Common myeloid progenitor, CD34-positive (primary cell): ENCODE results near the gene ARHGAP22.

Source experiments
- CTCF ChIA-PET: fragments of 350-600 bp; sonication (Branson Sonifier 250); formaldehyde crosslinking; loops from one replicate; lab custom pipeline; 2021; ENCODE audit warnings: antibody characterized with exemption; lab: Charles Lee
- POLR2A ChIA-PET: fragments of 350-600 bp; sonication (Branson Sonifier 250); formaldehyde crosslinking; loops from one replicate; lab custom pipeline; 2021; ENCODE audit warnings: antibody characterized with exemption; lab: Charles Lee
- DNase-seq, 3 donors: peaks; one replicate each; pipeline versions ENCODE4 v3.0.0 to v3.0.0-alpha.2; 2013
- H3K27ac ChIP-seq, 2 experiments: 1 replicate in 1 of 2; 2 replicates in 1 of 2; pipeline ENCODE4 v1.7.0; 2013; ENCODE audit warnings: inconsistent platforms in 2 of 2, low read length in 2 of 2, mild to moderate bottlenecking in 2 of 2, low read depth in 1 of 2, moderate library complexity in 1 of 2; ENCODE audit not compliant: severe bottlenecking in 2 of 2, insufficient read depth in 1 of 2, poor library complexity in 1 of 2
- H3K27me3 ChIP-seq, 5 experiments: replicated peaks in 2 of 5; 1 replicate in 3 of 5; 2 replicates in 2 of 5; pipeline versions ENCODE4 v1.6.1 to v1.7.0; 2013; ENCODE audit warnings: low read length in 4 of 5, mild to moderate bottlenecking in 2 of 5, moderate library complexity in 2 of 5, inconsistent platforms in 1 of 5; ENCODE audit not compliant: insufficient read depth in 5 of 5, control insufficient read depth in 4 of 5
- H3K36me3 ChIP-seq, 4 experiments: 1 replicate in 2 of 4; 2 replicates in 2 of 4; pipeline versions ENCODE4 v1.6.1 to v1.7.0; 2013; ENCODE audit warnings: low read length in 3 of 4, control low read depth in 1 of 4, mild to moderate bottlenecking in 1 of 4; ENCODE audit not compliant: control insufficient read depth in 4 of 4, insufficient read depth in 4 of 4
- H3K4me1 ChIP-seq, 4 experiments: 1 replicate in 3 of 4; 2 replicates in 1 of 4; pipeline versions ENCODE4 v1.6.1 to v1.7.1; 2013; ENCODE audit warnings: low read length in 3 of 4, mild to moderate bottlenecking in 3 of 4, control low read depth in 1 of 4, inconsistent platforms in 1 of 4, moderate library complexity in 1 of 4; ENCODE audit not compliant: control insufficient read depth in 4 of 4, insufficient read depth in 4 of 4; ENCODE audit errors: control extremely low read depth in 1 of 4
- H3K4me3 ChIP-seq, 7 experiments: 1 replicate in 4 of 7; 2 replicates in 3 of 7; pipeline versions ENCODE4 v1.5.1 to v1.7.0; 2013; ENCODE audit warnings: mild to moderate bottlenecking in 7 of 7, low read length in 6 of 7, moderate library complexity in 6 of 7, inconsistent platforms in 2 of 7, low read depth in 2 of 7, control low read depth in 1 of 7; ENCODE audit not compliant: insufficient read depth in 4 of 7, control insufficient read depth in 1 of 7; ENCODE audit errors: extremely low read depth in 1 of 7
- H3K9me3 ChIP-seq, 5 experiments: 1 replicate in 4 of 5; 2 replicates in 1 of 5; pipeline versions ENCODE4 v1.6.1 to v1.7.1; 2013; ENCODE audit warnings: low read length in 4 of 5, mild to moderate bottlenecking in 2 of 5, inconsistent platforms in 1 of 5, low read depth in 1 of 5, moderate library complexity in 1 of 5; ENCODE audit not compliant: control insufficient read depth in 4 of 5, insufficient read depth in 2 of 5; ENCODE audit errors: control extremely low read depth in 1 of 5
- WGBS: methylation state at CpG from one replicate; pipeline ENCODE4 v1.1.5; 2013; ENCODE audit not compliant: insufficient coverage; 5-methylcytosine and 5-hydroxymethylcytosine counted together

The ARHGAP22 gene

GRCh38 chr10:48464871-48465736 lies 139.8 kb downstream of the ARHGAP22 start:
- ChIA-PET CTCF (interaction anchor here (0.7 to 12.0 kb wide), 8 partner anchors 9 to 102 kb away, joined by 3 to 158 read pairs (median 5); no protein-coding TSS in a partner anchor), POLR2A (no interaction called here)
- no peaks in the 10 kb centered on the region for H3K27me3 ChIP-seq
- 32% methylated on average over 22 of the region's 27 CpGs for WGBS
- peaks cover 0 to 2% (median 0%) of the 10 kb centered on the region in 5 experiments for H3K9me3 ChIP-seq
- peaks cover 0 to 26% (median 10%) of the 10 kb centered on the region in 4 experiments for H3K36me3 ChIP-seq
- no peak overlapping the region for H3K4me3 ChIP-seq
- DNase-seq = peak in 2 of 3 donors; percentile 33 to 55
- peak overlapping the region; percentile 65 to 84 for H3K27ac ChIP-seq
- H3K4me1 ChIP-seq = peaks cover 2 to 95% (median 81%) of the 10 kb centered on the region in 4 experiments

GRCh38 chr10:48464121-48464870 lies 140.6 kb downstream of the ARHGAP22 start:
- CTCF ChIA-PET = interaction anchor here (0.7 to 12.0 kb wide), 18 partner anchors 9 to 192 kb away, joined by 3 to 158 read pairs (median 6); no protein-coding TSS in a partner anchor
- no peaks in the 10 kb centered on the region for H3K27me3 ChIP-seq
- no peak for DNase-seq
- H3K9me3 ChIP-seq = peaks cover 0 to 4% (median 0%) of the 10 kb centered on the region in 5 experiments
- H3K4me3 ChIP-seq = no peak overlapping the region
- H3K27ac ChIP-seq = peak overlapping the region; percentile 65 to 84
- POLR2A ChIA-PET = no interaction called here
- WGBS = 82% methylated on average over 9 of the region's 9 CpGs
- peaks cover 0 to 34% (median 13%) of the 10 kb centered on the region in 4 experiments for H3K36me3 ChIP-seq
- H3K4me1 ChIP-seq = peaks cover under 1 to 95% (median 81%) of the 10 kb centered on the region in 4 experiments

- WGBS = 38% methylated on average over 8 of the region's 8 CpGs
- DNase-seq = peak in 2 of 3 donors; percentile 21 to 33
- peaks cover 0 to 37% (median 14%) of the 10 kb centered on the region in 4 experiments for H3K36me3 ChIP-seq
- H3K27ac ChIP-seq = peak overlapping the region; percentile 43 to 84
- H3K27me3 ChIP-seq = no peaks in the 10 kb centered on the region
- peaks cover 0 to 95% (median 80%) of the 10 kb centered on the region in 4 experiments for H3K4me1 ChIP-seq
- no peak overlapping the region for H3K4me3 ChIP-seq
- H3K9me3 ChIP-seq = peaks cover 0 to 4% (median 0%) of the 10 kb centered on the region in 5 experiments
- CTCF ChIA-PET = interaction anchor here (0.7 to 12.0 kb wide), 21 partner anchors 8 to 193 kb away, joined by 3 to 158 read pairs (median 5); no protein-coding TSS in a partner anchor
- POLR2A ChIA-PET = interaction anchor here (1.2 kb wide), 1 partner anchor 29 kb away, joined by 6 read pairs; no protein-coding TSS in a partner anchor
Observed at GRCh38 chr10:48463318-48464003, 141.4 kb downstream of the ARHGAP22 start.

GRCh38 chr10:48462482-48463020 lies 142.3 kb downstream of the ARHGAP22 start:
- ChIA-PET CTCF (interaction anchor here (1.1 to 12.0 kb wide), 16 partner anchors 7 to 194 kb away, joined by 3 to 158 read pairs (median 6); no protein-coding TSS in a partner anchor), POLR2A (interaction anchor here (1.2 kb wide), 1 partner anchor 30 kb away, joined by 6 read pairs; no protein-coding TSS in a partner anchor)
- no peak for DNase-seq
- H3K4me1 ChIP-seq = peaks cover 0 to 94% (median 78%) of the 10 kb centered on the region in 4 experiments
- H3K4me3 ChIP-seq = no peak overlapping the region
- H3K27ac ChIP-seq = peak overlapping the region in 1 of 2 experiments; percentile 84
- 77% methylated on average over 5 of the region's 5 CpGs for WGBS
- peaks cover 0 to 38% (median 15%) of the 10 kb centered on the region in 4 experiments for H3K36me3 ChIP-seq
- H3K27me3 ChIP-seq = no peaks in the 10 kb centered on the region
- peaks cover 0 to 4% (median 0%) of the 10 kb centered on the region in 5 experiments for H3K9me3 ChIP-seq

GRCh38 chr10:48461623-48462481 lies 143.0 kb downstream of the ARHGAP22 start:
- no peaks in the 10 kb centered on the region for H3K27me3 ChIP-seq
- peaks cover 0 to 4% (median 0%) of the 10 kb centered on the region in 5 experiments for H3K9me3 ChIP-seq
- peaks cover 0 to 95% (median 79%) of the 10 kb centered on the region in 4 experiments for H3K4me1 ChIP-seq
- 95% methylated on average over 5 of the region's 12 CpGs for WGBS
- no peak for DNase-seq
- no peak overlapping the region for H3K4me3 ChIP-seq
- H3K36me3 ChIP-seq = peaks cover 0 to 38% (median 15%) of the 10 kb centered on the region in 4 experiments
- POLR2A ChIA-PET = interaction anchor here (2.0 kb wide), 1 partner anchor 8 kb away, joined by 10 read pairs; no protein-coding TSS in a partner anchor
- peak overlapping the region in 1 of 2 experiments; percentile 12 for H3K27ac ChIP-seq
- CTCF ChIA-PET = interaction anchor here (1.2 to 12.0 kb wide), 10 partner anchors 9 to 62 kb away, joined by 3 to 158 read pairs (median 13); no protein-coding TSS in a partner anchor
